A549 treated with Hydrocortisone at 1 μM for 4 hours (cell line): ENCODE results near the gene NAV1. TPM values are rescaled to one million over a fixed set of nuclear protein-coding genes. Genes with fewer than 3 reads are reported as not detected.

ENCODE experiments used
- total RNA-seq: library from RNA; stranded (reverse); fragments of 200-300 nt; extraction: Qiagen RNA extraction; gene quantifications from 5 replicates; pipeline ENCODE4 v1.2.3, GENCODE V29; 2022

Gene NAV1, protein sequence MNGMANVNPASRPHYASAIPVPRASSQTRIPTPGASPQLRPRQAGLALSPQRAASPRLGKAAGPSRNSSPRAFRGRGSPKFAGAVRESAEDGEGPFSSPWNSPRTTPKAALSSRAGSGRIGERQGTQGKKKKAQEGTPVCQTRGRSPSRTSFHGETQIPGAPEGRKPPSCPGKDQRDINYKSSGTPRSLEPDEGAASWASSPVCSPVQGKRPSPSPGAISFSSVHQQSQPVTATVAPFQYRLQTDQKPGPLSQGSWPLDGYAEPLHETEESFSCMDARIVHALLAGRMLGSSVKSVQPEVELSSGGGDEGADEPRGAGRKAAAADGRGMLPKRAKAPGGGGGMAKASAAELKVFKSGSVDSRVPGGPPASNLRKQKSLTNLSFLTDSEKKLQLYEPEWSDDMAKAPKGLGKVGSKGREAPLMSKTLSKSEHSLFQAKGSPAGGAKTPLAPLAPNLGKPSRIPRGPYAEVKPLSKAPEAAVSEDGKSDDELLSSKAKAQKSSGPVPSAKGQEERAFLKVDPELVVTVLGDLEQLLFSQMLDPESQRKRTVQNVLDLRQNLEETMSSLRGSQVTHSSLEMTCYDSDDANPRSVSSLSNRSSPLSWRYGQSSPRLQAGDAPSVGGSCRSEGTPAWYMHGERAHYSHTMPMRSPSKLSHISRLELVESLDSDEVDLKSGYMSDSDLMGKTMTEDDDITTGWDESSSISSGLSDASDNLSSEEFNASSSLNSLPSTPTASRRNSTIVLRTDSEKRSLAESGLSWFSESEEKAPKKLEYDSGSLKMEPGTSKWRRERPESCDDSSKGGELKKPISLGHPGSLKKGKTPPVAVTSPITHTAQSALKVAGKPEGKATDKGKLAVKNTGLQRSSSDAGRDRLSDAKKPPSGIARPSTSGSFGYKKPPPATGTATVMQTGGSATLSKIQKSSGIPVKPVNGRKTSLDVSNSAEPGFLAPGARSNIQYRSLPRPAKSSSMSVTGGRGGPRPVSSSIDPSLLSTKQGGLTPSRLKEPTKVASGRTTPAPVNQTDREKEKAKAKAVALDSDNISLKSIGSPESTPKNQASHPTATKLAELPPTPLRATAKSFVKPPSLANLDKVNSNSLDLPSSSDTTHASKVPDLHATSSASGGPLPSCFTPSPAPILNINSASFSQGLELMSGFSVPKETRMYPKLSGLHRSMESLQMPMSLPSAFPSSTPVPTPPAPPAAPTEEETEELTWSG (N-terminal part only)
- 3.8 to 8.4 TPM (median 7.1 TPM) in 5 replicates for total RNA-seq

DNA sequence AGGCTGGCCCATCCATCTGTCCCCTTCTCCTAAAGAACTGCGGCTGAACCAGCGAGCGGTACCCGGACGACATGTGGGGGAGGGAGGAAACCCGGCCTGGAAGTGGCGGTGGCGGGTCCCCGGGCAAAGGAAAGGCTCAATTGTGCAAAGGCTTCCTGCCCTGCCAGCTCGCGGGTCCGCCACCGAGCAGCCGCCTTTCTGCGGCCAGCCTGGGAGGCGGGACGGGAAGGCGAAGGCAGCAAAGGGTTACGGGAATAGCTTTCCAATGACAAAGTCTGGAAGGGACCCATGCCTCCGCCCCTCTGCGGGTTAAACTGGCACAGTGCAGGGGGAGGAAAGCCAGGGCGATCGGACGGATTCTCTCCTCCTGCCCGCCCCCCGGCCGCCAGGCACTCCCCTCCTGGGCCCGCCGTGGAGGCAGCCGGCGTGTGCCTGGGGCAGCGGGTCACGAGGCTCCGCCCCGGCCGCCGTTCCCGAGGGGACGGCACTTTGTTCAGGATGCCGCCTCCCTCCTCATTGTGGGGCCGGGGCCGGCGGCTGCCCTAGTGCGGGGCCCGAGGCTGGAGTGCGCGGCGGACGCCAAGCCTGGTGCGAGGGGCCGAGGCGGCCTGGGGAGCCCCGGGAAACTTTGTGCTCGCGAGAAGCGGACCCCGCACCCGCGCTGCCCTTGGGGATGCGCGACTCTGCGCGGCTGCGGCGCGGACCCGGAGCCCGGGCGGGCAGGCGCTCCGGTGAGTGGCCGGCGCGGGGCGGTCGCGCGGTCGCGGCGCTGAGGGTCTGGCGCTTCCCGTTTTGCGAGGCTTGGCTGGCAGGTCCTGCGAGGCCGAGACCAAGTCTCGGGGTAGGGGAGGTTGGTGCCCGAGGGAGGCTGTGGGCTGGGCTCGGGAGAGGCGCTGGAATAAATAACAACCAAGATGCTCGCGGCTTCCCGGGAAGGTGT, at the start of gene NAV1:
Gene NAV1 (plus strand): TSS at position 516 of the 940 bp plus-strand sequence. CDS start 83,758 bp downstream, outside the sequence.

DNA sequence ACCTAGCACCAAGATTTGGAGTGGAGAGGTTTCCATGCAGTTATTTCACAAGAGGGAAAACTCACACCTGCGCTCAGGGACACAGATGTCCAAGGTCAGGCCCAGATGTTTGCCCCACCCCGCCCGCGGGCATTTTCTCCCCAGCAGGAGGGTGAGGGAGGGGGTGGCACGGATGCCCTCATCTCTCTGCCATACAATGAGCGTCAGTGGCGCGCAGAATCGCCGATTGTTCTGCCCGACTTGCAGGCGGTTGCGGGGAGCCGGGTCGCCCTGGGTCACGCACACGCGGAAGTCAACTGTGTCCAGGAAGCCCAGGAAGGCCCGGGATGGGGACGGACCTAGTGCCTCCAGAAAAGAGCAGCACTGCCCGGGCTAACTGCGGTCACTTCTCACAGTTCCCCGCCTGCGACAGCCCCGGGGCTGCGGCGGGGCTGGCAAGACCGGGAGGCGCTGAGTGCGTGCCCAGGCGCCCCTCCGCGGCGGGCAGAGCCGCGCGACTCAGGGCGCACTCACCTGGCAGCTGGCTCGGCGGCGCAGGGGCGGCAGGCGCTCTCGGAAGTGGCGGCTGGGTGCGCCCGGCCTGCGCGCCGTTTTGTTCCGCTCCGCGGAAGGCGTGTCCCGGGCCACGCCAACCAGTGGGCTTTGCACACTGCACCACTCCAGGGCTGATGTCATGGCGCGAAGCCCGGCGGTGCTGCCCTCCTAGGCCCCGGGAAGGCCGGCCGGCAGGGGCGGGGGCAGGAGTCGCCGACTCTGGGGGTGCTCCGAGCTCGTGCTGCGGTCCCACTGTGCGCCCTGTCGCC, 32.2 kb upstream of the NAV1 start, which contains the start of gene CSRP1:
Gene CSRP1 (minus strand): TSS at position 567 of the 803 bp plus-strand sequence. CDS start 10,820 bp downstream, outside the sequence.

Other genes with a start within 250 kb of the NAV1 start
- gene TNNT2, start 161.4 kb upstream of the NAV1 start, total RNA-seq: 0.24 to 0.38 TPM (median 0.36 TPM) in 3 of 5 replicates, not detected in the others
- 0.47 to 1.4 TPM (median 0.62 TPM) in 5 replicates for gene LAD1, start 139.8 kb upstream of the NAV1 start, total RNA-seq
- not detected in 5 replicates for gene TNNI1, start 117.4 kb upstream of the NAV1 start, total RNA-seq
- gene PHLDA3, start 69.9 kb upstream of the NAV1 start, total RNA-seq: 93.9 to 166 TPM (median 142 TPM) in 5 replicates
- gene CSRP1, start 32.0 kb upstream of the NAV1 start, total RNA-seq: 368 to 625 TPM (median 383 TPM) in 5 replicates